DMS114 treated with DMSO at 0.1 percent for 48 hours (cell line): Measurements from ENCODE around the gene UACA.

Experiments
- DNase-seq: peaks from one replicate; lab custom pipeline; 2025; ENCODE audit not compliant: unreplicated experiment; lab: John Stamatoyannopoulos, UW

UACA gene

DNA sequence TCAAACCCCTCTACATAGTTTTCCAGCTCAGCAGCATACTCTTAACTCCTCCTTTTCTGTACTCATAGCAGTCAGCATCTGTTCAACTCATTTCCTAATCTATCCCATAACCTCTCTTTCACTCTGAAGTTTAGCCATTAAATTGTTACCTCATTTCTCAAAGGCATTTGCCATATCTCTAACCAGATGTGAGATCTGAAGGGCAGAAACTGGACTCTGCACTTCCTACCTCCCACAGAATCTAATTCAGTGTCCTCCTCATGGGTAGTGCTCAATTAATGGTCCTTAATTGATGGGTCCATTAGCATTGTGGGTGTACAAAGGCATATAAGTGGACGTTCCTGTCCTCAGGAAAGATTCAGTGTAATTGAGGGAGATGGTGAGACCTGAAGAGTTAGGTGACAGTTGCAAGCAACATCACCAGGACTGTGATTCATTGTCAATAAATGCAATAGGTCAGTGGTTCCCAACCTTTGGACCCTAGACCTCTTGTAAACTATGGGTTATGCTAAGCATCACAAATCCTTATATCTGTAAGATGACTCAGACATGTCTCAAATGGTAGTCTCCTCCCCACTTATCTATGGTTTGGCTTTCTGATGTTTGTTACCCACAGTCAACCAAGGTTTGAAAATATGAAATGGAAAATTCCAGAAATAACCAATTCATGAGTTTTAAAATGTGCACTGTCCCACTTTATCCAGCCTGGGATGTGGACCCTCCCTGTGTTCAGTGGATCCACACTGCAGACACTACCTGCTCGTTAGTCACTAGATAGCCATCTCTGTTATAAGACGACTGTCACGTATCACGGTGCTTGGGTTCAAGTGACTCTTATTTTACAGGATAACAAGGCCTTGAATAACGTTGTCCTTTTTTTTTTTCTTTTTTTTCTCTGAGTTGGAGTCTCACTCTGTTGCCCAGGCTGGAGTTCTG, 25.0 kb upstream of the UACA start:
- no peak for DNase-seq

DNA sequence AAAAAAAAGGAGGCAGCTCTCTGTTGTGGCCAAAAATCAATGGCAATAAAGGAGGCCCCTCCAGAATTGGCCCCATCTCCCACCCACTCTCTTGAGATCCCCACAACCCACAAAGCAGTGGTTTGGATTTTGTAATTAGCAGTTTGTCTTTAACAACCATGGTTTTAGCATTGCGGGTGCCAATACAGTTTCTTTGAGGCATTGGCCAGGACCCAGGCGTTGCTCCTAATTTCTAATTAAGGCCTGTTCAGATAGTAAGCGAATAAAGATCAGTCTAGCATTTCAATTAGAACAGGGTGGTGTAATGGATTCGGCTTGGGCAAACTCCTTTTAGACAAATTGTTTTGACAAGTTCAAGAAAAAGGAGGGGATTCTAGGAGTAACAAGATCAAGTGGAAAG, 23.6 kb upstream of the UACA start:
- no peak for DNase-seq

DNA sequence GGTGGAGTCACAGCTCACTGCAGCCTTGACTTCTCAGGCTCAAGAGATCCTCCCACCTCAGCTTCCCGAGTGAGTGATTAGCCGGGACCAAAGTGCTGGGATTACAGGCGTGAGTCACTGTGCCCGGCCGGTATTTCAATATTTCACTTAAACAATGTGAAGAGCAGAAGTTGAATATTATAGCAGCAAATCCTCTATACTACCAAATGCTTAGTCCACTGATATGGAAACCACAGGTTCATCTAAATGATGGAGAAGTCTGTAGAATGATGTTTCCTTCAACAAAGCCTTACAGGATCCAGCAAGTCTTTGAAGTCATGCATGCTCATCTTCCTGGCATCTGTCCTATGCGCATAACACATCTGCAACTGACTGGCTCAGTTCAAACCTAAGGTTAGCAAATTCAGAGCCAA, 20.3 kb upstream of the UACA start:
- no peak for DNase-seq

DNA sequence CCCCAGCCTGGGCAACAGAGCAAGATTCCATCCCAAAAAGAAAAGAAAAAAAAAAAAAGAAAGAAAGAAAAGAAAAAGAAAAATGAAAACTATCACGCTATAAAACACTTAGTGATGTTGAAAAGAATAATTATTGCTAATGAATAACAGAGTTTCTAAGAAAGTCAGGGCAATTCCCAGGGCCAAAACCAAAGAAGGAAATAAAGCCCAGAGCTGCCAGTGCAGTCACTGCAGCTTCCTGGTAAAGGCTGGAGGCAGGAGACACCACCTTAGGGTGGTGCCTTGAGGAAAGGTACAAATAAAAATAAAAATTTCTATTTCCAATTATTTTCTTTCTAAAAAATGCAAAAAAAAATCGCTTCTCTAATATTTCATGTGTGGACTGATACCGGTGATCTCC, 19.7 kb upstream of the UACA start:
- no peak for DNase-seq

DNA sequence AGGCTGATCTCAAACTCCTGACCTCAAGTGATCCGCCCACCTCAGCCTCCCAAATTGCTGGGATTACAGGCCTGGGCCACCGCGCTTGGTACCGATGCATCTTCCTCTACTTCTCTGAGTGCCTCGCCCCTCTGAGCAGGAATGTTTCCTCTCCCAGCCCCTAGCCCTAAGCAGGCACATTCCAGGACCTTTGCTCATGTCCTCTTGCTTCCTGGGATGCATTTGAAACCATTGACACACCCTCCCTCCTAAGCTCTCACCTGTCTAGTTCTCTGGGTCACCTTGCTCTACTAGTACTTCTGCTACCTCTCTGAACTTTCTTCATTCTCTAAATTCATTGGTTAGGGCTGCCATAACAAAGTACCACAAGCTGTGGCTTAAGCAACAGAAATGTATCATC, 17.9 kb upstream of the UACA start:
- DNase-seq = no peak

DNA sequence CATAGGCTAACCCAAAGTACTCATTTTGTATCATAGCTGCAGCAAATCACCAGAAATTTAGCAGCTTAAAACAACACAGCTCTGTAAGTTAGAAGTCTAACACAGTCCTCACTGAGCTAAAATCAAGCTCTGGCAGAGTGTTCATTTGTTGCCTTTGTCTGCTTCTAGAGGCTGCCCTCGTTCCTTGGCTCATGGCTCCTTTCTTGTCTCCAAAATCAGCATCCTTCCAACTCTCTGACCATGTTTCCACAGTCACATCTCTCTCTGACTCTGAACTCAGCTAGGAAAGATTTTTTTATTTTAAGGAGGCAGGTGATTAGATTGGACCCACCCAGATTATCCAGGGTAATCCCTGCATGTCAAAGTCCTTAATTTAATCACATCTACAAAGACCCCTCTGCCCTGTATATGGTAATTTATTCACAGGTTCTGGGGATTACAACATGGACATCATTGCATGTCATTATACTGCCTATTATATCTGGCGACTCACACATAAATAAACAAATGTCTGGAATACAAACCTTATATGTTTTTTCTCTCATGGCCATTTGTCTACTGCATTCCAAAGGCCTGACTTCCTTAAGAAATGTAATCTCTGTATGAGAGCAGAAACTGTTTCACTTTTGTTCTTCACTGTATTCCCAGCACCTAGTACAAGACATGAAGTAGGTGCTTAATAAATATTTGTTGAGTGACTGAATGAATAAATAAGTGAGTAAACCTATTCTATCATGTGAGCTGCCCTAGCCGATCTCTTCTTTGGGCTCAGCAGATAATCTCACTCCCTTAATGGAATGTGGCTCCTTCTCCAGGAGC, 15.1 kb upstream of the UACA start:
- no peak for DNase-seq

DNA sequence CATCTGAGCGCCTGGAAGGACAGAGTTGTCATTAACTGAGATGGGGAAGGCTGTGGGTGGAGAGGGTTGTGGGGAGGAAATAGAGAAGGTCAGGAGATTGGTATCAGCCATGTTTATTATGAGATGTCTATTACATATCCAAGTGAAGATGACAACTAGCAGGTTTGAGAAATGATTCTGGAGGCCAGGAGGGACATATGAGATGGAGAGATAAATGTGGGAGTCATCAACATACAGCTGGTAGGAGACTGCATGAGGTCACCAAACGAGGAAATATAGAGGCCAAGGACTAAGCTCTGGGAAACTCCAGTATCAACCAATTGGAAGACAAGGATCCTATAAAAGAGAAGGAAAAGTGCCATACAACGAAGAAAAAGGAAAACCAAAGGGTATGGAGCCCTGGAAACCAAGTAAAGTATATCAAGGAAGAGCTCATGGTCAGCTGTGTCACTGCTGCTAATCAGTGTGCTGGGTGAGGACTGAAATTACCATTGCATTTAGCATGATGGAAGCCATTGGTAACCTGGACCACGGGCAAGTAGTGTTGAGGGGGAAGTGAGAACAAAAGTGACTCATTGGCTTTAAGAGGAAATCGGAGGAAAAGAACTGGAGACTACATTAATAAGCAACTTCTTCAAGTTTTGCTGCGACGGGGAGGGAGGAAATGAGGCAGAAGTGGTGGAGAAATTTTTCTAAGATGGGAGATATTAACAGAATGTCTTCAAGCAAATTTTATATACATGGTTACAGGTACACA, 14.0 kb upstream of the UACA start:
- DNase-seq = no peak

DNA sequence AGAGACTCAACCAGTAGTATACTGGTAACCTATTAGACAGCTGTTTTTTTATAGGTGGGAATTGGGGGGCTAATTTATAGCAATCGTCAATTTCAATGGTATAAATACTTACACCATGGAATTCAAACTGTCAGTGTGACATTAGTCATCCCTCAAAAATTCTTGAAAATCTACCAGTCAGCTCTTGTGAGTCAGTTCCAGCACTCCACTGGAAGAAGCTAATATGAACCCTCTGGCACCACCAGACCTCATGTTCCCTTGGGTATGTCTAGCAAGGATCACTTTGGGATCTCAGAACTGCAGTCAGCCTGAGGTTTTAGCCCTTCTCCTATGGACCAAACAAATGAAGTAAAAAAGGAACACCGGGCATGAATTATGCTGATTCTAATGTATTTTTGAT, 11.8 kb upstream of the UACA start:
- DNase-seq = no peak

DNA sequence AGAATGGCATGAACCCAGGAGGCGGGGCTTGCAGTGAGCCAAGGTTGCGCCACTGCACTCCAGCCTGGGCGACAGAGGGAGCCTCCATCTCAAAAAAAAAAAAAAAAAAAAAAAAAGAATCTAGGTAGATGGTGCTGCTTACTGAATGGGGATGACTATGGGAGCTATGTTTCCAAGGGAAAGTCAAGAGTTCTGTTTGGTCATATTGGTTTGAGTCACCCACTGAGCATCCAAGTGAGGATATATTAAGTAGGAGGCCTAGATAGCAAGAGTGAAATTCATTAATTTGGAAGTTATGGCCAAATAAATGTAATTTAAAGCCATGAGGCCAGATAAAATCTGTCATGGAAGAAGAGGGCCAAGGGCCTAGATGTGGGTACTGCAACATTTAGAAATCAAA, 9.0 kb upstream of the UACA start:
- no peak for DNase-seq

DNA sequence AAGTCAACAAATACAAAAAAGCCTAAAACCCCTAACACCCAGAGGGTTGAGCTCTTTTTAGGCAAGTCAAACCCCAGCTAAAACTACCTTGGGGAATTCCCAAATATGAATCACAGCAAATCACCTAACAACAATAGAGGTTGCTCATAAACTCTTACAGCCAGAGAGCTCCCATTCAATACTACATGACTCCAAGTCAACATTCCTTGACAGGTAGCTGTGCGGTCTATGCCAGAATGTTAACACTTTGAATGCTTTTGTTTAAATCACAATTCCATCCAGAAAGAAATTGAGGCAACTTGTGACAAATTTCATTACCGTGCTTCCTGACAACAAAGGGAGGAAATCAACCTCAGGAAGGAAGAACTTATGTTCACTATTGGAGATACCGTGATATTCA, 7.5 kb upstream of the UACA start:
- DNase-seq = no peak

DNA sequence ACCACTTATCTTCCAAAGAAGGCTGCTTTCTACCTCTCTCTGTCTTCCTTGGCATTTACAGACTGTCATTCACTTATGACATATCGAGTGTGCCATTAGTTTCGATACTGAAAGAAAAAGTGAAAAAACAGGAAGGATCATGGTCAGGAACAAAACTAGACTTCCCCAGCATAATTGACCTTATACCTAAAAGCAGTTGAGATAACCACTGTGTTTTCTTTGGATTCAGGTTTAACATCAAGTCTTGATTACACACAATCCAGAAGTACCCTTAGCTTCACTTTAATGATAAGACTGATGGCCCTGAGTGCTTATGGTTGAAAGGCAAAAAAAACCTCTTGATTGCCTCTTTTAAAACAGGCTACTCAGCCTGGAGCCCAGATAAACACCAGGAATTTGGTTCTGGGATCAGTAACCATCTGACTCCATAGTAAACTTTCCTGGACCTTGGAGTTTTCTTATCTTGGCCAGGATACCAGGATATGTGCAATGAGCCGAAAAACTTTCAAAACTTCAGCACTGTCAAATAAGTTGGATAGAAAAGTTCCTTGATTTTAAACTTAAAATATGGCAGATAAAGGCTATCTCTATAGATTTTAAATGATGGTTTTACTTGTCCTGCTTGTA, 5.0 kb upstream of the UACA start:
- DNase-seq = no peak

DNA sequence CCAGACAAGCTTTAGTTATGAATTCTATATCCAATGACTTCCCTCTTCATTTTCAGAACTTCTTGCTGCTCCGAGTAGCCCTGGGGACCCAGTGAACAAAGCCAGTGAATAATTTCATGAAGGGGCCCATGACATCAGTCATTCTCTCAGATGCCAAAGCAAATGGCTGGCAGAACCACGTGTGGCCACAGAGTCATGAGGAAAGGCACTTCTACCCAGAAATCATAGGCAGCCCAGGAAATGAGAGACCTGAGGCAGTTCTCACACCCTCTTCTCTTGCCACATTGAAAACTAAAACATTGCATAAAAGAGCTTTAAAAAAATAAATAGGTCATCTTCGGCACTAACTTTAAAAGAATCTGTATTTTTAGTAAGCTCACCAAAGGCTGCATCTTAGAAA, 4.3 kb upstream of the UACA start:
- no peak for DNase-seq

DNA sequence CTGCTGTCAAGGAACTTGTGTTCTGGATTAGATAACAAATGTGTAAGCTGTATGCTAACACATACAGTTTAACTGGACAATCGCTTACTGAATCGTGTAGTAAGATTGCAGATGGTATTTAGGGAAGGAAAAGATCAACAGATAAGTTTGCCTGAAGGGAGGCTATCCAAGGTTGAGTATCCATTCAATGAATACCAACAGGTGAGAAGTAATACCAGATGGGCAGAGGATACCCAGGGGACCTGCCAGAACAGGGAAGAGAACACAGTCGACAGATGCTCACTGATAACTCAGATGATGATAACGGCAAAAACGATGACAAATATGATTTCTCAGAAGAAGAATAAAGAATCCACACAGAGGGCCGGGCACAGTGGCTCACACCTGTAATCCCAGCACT, 3.2 kb upstream of the UACA start:
- DNase-seq = no peak

DNA sequence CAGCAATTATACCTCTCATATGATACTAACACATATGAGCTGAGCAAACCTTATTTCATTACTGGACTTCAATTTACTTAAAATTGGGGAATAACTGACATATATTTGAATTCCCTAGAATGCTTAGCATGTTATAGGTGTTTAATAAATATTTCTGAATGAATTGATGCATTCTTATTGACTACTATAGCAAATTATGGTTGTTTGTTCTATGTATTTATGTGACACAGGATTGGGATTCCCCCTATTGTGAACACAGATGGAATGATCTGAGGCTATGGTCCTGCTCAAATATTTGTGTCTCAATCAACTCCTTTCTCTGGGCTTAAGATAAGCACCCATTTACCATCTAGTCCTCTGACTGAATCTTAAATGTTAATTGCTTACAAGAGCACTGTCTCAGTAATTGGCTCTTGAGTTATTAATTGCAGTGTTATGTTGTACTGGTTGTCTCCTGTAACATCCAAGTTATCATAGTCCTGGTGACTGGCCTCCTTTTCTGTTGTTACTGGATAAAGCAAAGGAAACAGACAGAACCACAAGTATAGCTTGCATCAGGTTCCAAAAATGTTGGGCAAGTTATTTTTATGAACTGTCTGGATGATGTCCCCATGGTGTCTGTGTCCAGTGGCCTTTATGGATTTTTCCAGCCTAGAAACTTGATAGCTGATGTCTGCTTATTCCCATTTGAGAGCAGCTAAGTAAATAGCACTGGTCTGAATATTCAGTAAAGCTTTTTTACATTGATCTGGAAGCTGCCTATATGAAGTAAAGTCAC, 2.3 kb upstream of the UACA start:
- no peak for DNase-seq

DNA sequence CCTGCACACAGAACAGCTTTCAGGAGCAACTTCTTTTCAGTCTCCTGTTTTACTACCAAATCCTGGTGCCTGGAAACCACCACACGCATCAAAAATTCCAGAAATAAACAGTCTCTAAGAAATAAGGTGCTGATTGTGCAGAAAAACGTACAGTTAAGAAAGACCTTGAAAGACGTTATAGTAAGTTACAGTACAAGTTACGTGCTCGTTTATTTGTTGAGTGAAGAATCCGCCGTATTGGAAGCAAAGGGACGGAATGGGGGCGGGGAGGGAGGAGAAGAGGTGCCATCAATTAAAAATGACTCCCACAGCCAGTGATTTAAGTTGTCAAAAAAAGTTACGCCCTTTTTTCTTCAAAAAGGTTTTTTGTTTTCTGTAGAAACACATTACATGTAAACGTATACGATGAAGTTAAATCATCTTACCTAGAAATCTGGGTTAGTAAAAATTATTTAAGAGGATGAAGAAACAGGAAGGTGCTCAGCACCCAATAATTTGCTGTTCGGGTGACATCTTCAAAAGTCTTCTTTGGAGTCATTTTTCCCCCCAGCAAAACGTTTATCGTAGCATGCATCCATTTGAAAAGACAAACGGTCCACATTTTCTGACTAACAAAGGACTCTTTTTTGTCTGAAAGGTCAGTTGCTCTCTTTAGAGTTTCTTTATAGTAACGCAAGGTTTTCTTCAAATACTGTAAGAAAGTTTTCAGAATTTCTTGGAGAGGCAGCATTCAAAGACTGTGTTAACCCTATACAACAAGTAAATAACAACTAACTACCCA, 782 bp upstream of the UACA start:
- DNase-seq = no peak

DNA sequence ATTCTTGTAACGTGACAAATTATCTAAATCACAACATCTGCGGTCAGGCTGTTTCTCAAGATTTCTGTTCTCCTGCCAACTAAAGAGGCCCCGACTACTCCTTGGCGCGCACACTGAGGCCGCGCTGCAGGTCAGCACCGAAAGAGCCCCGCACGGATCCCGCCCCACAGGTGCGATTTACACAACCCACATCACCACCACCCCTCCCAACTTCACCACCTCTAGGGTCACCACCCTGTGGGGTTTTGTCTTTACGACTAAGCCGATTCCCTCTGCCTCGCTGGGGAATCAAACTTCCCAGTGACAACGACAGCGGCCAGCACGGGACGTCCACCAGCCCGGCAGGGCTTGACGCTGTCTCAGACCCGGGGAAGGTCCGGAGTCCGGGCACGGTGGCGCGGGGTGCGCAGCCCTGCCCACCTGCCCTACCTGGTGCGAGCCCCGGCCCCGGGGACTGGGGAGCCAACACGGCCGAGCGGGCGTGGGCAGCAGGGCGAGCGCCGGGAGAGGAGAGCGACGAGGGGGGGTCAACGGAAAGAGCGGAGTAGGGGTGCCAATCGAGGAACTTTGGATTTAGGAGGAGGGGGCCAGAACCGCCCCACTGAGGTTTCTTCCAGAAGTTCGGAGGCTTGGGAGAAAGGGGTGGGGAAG, 764 bp downstream of the UACA start:
- DNase-seq = peak; percentile 25

DNA sequence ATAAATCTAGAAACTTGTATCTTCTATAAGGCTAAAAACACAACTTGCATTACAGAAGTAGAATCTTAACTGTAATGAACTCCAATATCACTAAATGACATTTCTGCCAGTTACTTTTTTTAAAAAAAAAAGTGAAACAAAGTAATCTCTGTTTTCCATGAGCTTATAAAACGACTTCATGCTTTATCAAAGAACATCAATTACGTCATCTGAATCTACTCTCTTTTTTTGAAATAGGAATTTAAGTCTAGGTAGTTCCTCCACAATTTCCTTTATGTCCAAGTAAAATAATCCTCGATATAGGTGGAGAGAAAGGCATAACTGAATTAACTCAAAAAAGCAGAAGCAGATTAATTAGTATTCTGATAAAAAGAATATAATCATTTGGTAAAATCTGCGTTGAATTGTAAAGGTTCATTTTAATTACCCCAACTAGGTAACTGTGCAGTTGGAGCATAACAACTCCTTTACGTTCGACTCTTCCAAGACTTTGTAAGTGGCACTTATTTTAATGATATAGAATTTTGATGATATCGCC, 1.4 kb downstream of the UACA start:
- DNase-seq = no peak

DNA sequence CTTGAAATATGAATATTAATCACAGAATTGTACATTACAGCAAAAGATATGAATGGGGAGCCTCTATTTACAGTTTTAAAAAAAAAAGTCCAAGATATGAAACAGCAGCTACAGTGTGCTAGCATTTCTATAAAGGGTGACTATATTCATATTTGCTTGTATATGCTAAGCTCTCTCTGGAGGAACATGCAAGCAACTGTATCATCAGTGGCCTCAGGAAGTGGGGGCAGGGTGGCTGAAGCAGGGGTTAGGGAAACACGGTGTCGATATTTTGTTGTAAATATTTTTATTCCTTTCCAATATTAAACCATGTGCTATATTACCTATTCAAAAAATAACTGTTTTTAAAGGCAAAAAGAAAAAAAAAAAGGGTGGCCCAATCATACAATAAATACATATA, 2.3 kb downstream of the UACA start:
- no peak for DNase-seq
